ENCODE data around the gene DDAH2. TPM values are rescaled to one million over a fixed set of nuclear protein-coding genes. Genes with fewer than 3 reads are reported as not detected.

DDAH2 gene
- total RNA-seq, 4 donors from 2014 or later, result 65.7 to 124 (median 106) TPM

DNA sequence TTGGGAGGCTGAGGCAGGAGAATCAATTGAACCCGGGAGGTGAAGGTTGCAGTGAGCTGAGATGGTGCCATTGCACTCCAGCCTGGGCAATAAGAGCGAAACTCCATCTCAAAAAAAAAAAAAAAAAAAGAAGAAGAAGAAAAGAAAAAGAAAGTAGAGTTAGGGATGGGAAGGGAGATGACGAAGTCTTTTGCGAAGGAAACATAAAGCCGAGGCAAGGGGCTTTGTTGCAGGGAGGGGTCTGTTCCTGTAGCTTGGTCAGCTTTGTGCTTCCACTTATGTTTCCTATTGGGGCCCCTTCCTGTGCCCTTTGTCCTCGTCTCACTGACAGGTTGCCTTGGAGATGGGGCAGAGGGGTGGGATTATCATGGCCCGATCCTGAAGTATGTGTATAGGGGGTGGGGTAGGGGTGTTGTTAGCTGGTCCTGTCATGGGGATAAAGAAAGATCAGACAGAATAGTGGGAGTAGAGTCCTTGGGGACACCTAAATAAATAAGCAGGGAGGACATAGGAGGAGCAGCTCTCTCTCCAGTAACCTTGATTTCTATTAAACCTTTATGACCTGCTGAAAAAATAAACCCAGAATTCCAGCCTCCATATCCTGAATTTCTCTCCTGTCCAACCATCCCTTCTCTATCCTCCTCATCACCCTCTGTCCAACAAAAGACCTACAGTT, 8.4 kb upstream of the DDAH2 start:
- 64 to 74% methylated on average over 7 of the region's 7 CpGs for WGBS, 2 donors
- no peak for DNase-seq (ENCODE audit: low spot score in 2 of 2)
- intact Hi-C loops (cut with DNase I; ENCODE audit: low total_unique reads), result no loop called here
- H3K4me3 ChIP-seq (ENCODE audit: low read depth, poor library complexity, severe bottlenecking), result no peak overlapping the region
- TF ChIP-seq, protein P1, sequence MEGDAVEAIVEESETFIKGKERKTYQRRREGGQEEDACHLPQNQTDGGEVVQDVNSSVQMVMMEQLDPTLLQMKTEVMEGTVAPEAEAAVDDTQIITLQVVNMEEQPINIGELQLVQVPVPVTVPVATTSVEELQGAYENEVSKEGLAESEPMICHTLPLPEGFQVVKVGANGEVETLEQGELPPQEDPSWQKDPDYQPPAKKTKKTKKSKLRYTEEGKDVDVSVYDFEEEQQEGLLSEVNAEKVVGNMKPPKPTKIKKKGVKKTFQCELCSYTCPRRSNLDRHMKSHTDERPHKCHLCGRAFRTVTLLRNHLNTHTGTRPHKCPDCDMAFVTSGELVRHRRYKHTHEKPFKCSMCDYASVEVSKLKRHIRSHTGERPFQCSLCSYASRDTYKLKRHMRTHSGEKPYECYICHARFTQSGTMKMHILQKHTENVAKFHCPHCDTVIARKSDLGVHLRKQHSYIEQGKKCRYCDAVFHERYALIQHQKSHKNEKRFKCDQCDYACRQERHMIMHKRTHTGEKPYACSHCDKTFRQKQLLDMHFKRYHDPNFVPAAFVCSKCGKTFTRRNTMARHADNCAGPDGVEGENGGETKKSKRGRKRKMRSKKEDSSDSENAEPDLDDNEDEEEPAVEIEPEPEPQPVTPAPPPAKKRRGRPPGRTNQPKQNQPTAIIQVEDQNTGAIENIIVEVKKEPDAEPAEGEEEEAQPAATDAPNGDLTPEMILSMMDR (IDR thresholded peaks at IDR 0.05), result no peak
- no peak for TF ChIP-seq POLR2A (IDR thresholded peaks at IDR 0.05)

DNA sequence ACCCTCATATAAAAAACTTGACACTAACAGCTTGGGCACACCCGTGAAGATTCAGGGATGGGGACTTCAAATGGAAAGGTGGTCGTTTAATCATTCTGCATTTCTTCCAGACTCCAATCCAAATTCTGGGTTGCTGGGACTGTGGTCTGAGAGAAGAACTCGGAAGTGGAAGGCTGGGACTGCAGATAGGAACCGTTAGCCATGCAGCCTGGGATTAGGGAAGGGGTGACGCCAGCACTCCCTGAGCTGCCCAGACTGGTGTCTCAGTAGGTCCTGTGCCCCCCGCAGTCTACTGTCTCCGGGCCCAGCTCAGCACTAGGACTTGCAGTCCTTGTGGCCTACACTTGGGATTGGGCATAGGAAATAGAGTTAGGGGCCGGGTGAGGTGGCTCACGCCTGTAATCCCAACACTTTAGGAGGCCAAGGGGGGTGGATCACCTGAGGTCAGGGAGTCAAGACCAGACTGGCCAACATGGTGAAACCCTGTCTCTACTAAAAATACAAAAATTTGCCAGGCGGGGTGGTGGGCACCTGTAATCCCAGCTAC, 7.7 kb upstream of the DDAH2 start:
- 32 to 39% methylated on average over 10 of the region's 10 CpGs for WGBS, 2 donors
- DNase-seq (ENCODE audit: low spot score in 2 of 2), result no peak
- peak overlapping the region; percentile 89 for H3K4me3 ChIP-seq (ENCODE audit: low read depth, poor library complexity, severe bottlenecking)
- no peak for TF ChIP-seq POLR2A (IDR thresholded peaks at IDR 0.05)
- TF ChIP-seq, protein P1 (IDR thresholded peaks at IDR 0.05), result no peak
- intact Hi-C loops (cut with DNase I; ENCODE audit: low total_unique reads), result no loop called here

DNA sequence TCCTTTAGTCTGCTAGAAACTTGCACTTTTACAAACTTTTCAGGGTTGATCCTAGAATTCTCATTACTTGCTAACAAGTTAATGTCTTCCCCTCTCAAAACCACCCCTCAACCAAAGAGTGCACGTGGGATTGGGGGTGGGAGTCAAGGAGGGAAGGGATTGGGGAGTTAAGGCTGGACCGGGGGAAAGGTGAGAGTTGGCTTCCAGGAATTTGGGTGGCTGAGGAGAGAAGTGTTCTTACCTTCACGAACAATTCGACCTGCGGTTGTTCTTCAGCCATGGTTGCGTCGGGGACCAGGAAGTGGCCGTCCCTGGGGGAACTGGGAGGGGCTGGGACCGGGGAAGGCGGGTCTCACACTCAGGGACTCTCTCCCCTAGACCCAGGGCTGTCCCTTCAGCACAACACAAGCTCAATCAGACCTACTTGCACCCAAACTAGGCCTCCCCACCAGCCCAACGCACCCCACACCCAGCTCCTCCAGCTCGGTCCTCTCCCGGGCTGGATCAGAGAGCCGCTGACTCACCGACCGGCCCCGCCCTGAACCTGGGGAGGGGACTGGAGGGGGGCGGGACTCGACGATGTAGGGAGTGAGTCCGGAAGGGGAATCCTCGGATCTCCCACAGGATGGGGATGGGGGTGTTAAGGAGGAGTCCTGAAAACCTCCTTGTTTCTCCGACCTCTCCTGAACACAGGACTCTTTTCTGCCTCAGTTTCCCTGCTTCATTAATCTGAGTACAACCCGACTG, 7.1 kb upstream of the DDAH2 start, which contains the start of gene CLIC1:
Gene CLIC1 (minus strand): TSS at position 510 of the 747 bp plus-strand sequence. CDS start 230 bp downstream, at position 280.
- TF ChIP-seq, protein P1 (IDR thresholded peaks at IDR 0.05), result no peak
- peak in 1 of 2 donors; percentile 68 for TF ChIP-seq POLR2A (IDR thresholded peaks at IDR 0.05)
- peak within 1 kb of the TSS; percentile 89 for H3K4me3 ChIP-seq (ENCODE audit: low read depth, poor library complexity, severe bottlenecking)
- 0% methylated on average over 23 to 24 of the region's 24 CpGs for WGBS, 2 donors
- peak; percentile 89 to 98 for DNase-seq (ENCODE audit: low spot score in 2 of 2)
- intact Hi-C loops (cut with DNase I; ENCODE audit: low total_unique reads), result no loop called here

DNA sequence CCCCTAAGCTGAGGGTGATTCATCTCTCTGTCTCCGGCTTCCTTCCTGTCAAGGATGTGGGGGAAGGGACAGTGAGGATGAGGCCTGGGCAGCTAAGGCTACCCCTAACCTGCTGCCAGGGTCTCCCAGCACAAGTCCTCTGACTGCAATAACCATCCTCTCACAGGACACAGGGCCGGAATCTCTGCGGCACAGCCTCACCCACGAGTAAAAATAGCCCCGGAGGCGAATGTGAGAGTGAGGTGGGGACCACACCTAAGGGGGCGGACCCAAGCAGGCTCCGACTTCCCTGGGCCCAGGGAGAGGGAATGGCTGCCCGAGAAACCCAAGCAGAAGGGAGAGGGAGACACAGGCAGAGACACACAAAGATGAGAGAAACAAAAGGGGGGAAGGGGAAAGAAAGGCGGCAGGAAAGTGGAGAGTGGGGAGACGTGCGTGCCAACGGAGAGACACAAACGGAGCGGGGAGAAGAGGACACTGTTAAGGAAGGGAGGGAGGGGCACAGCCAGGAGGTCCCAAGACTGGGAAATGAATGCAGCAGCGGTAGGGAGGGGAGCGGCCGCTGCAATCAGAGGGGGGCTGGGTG, 5.8 kb upstream of the DDAH2 start:
- intact Hi-C loops (cut with DNase I; ENCODE audit: low total_unique reads), result no loop called here
- peak; percentile 49 to 92 for DNase-seq (ENCODE audit: low spot score in 2 of 2)
- TF ChIP-seq POLR2A (IDR thresholded peaks at IDR 0.05), result no peak
- TF ChIP-seq, protein P1 (IDR thresholded peaks at IDR 0.05), result no peak
- 0 to 1% methylated on average over 18 of the region's 18 CpGs for WGBS, 2 donors
- H3K4me3 ChIP-seq (ENCODE audit: low read depth, poor library complexity, severe bottlenecking), result peak overlapping the region; percentile 89

DNA sequence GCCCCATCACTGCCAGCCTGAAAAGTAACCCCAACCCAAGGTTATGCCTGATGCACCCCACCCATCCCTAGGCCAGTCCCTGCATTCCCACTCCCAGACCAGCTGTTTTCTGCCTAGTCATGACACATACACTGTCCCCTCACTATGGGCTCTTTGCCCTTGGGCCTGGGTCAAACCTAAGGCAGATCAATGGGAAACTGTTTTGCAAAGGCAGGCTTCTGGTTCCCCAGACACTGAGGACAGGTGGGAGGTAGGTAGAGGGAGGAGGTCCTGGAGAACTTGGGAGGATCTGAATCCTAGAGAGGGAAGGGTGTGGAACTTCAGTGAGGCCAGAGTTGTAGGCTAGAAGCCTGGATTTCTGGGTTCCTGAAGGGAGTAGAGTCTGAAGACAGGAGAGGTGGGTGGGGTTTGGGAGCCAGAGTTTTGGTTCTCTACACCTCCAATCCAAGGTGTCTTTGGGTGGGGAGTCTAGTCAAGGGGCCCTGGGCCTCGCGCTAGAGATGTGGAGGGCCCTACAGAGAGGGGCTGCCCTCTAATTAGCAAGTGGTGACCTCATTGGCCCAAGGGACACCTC, 5.2 kb upstream of the DDAH2 start:
- no peak for TF ChIP-seq POLR2A (IDR thresholded peaks at IDR 0.05)
- TF ChIP-seq, protein P1 (IDR thresholded peaks at IDR 0.05), result no peak
- peak overlapping the region; percentile 89 for H3K4me3 ChIP-seq (ENCODE audit: low read depth, poor library complexity, severe bottlenecking)
- intact Hi-C loops (cut with DNase I; ENCODE audit: low total_unique reads), result no loop called here
- DNase-seq (ENCODE audit: low spot score in 2 of 2), result no peak
- WGBS, 2 donors, result 0 to 4% methylated on average over 2 of the region's 2 CpGs
